K562 (cell line): ENCODE results near the gene ARFGAP3. TPM values are rescaled to one million over a fixed set of nuclear protein-coding genes. Genes with fewer than 3 reads are reported as not detected.

Experiments
- ATAC-seq: fragments of 200-7000 bp; cut with Tn5 transposase; 3 replicates; pipeline ENCODE4 v1.9.1; 2020; ENCODE audit warnings: moderate library complexity
- BruUV-seq: library from RNA; stranded (reverse); fragments of 400-500 nt; replicated peaks from 2 replicates; lab custom pipeline; 2021; lab: Mats Ljungman, UMichigan
- CTCF ChIA-PET: fragments of 300-600 bp; formaldehyde crosslinking; extraction: SDS; loops from one replicate; lab custom pipeline; 2021; ENCODE audit warnings: low intra/inter-chr PET ratio; lab: Yijun Ruan, JAX
- POLR2A ChIA-PET: fragments of 300-600, 350-650 bp; sonication (Branson Sonifier 250); formaldehyde crosslinking; extraction: SDS; loops from one replicate; lab custom pipeline; 2021; ENCODE audit warnings: antibody characterized with exemption, inconsistent platforms; lab: Yijun Ruan, JAX
- DNase-seq, 4 experiments: peaks; one replicate each; pipeline versions ENCODE4 v3.0.0 to v3.0.0-alpha.2; 2011 to 2018; ENCODE audit warnings: low spot score in 3 of 4, mixed read lengths in 3 of 4; ENCODE audit errors: extremely low read depth in 1 of 4
- FAIRE-seq: peaks from 2 replicates; lab custom pipeline; 2011; peaks lifted over from hg19 to GRCh38; lab: Jason Lieb, UNC
- H2AFZ ChIP-seq: 2 replicates; pipeline ENCODE4 v1.6.0; 2011; ENCODE audit warnings: low read depth, low read length, control low read depth, inconsistent platforms
- H3K27ac ChIP-seq: fragments of 200-600 bp; 3 replicates; pipeline ENCODE4 v1.8.0; 2011; ENCODE audit warnings: low read depth, mild to moderate bottlenecking, control low read depth, inconsistent platforms, low read length, moderate library complexity, mixed read lengths; ENCODE audit errors: extremely low read depth
- H3K27me3 ChIP-seq, 2 experiments: fragments of 300-600 bp in 1 of 2; 2 replicates in 1 of 2; 3 replicates in 1 of 2; pipeline versions ENCODE4 v1.6.0 to v1.8.0; 2011; ENCODE audit warnings: inconsistent platforms in 2 of 2, low read length in 2 of 2, mild to moderate bottlenecking in 1 of 2, mixed read lengths in 1 of 2, moderate library complexity in 1 of 2; ENCODE audit not compliant: control insufficient read depth in 2 of 2, insufficient read depth in 2 of 2
- H3K36me3 ChIP-seq: fragments of 300-600 bp; 3 replicates; pipeline ENCODE4 v1.8.0; 2011; ENCODE audit warnings: mild to moderate bottlenecking, low read length, inconsistent platforms; ENCODE audit not compliant: control insufficient read depth, insufficient read depth
- H3K4me1 ChIP-seq, 2 experiments: fragments of 200-600 bp in 1 of 2; replicated peaks in 1 of 2; 2 replicates in 1 of 2; 3 replicates in 1 of 2; pipeline versions ENCODE4 v1.5.1 to v1.8.0; 2011; ENCODE audit warnings: inconsistent platforms in 2 of 2, low read length in 2 of 2, mild to moderate bottlenecking in 1 of 2, mixed read lengths in 1 of 2, moderate library complexity in 1 of 2; ENCODE audit not compliant: control insufficient read depth in 2 of 2, insufficient read depth in 2 of 2
- H3K4me2 ChIP-seq: 2 replicates; pipeline ENCODE4 v1.6.1; 2011; ENCODE audit warnings: low read length, control low read depth, inconsistent platforms, mixed read lengths; ENCODE audit not compliant: insufficient read depth
- H3K4me3 ChIP-seq: fragments of 200-600 bp; sonication (generic), shearing (Covaris generic); 2 replicates; pipeline ENCODE4 v1.5.1; 2016; ENCODE audit warnings: control low read depth, inconsistent platforms
- H3K79me2 ChIP-seq: fragments of 200-600 bp; 3 replicates; pipeline ENCODE4 v1.8.0; 2011; ENCODE audit warnings: low read length, inconsistent platforms; ENCODE audit not compliant: control insufficient read depth, insufficient read depth
- H3K9ac ChIP-seq, 2 experiments: 2 replicates each; pipeline versions ENCODE4 v1.6.0 to v1.6.1; 2011; ENCODE audit warnings: low read depth in 2 of 2, low read length in 2 of 2, control low read depth in 1 of 2, inconsistent platforms in 1 of 2, mild to moderate bottlenecking in 1 of 2, mixed read lengths in 1 of 2; ENCODE audit not compliant: insufficient read depth in 1 of 2
- H3K9me1 ChIP-seq: one replicate; pipeline ENCODE4 v1.6.0; 2011; ENCODE audit warnings: inconsistent platforms, mild to moderate bottlenecking, low read length, moderate library complexity; ENCODE audit not compliant: control insufficient read depth, insufficient read depth
- H3K9me3 ChIP-seq: replicated peaks from 2 replicates; pipeline ENCODE4 v1.5.1; 2011; ENCODE audit warnings: low read depth, low read length, inconsistent platforms; ENCODE audit not compliant: control insufficient read depth, insufficient read depth
- H4K20me1 ChIP-seq: replicated peaks from 2 replicates; pipeline ENCODE4 v1.6.1; 2011; ENCODE audit warnings: low read length, inconsistent platforms, mixed read lengths; ENCODE audit not compliant: control insufficient read depth, insufficient read depth
- BHLHE40 ChIP-seq: IDR thresholded peaks from 2 replicates; pipeline ENCODE4 v1.6.1; 2011; ENCODE audit warnings: low read length, improper control_type of control experiment
- EHMT2 ChIP-seq: fragments of 450-650 bp; IDR thresholded peaks from 2 replicates; pipeline ENCODE4 v1.6.1; 2018; ENCODE audit warnings: antibody characterized with exemption
- FOXK1 ChIP-seq: sonication (generic); formaldehyde crosslinking; IDR thresholded peaks from 2 replicates; pipeline ENCODE4 v1.8.0; 2022; ENCODE audit warnings: missing genetic modification reagents, mild to moderate bottlenecking, borderline replicate concordance
- FOXK2 ChIP-seq, 2 experiments: fragments of 450-650 bp; IDR thresholded peaks in 1 of 2; conservative IDR thresholded peaks in 1 of 2; 2 replicates each; pipeline ENCODE4 v1.6.1; 2016; ENCODE audit warnings: low read depth in 2 of 2, mild to moderate bottlenecking in 1 of 2
- HMG20B ChIP-seq: fragments of 250-450 bp; sonication (Bioruptor Pico); IDR thresholded peaks from 2 replicates; pipeline ENCODE4 v1.5.0; 2021; ENCODE audit warnings: mild to moderate bottlenecking
- JUN ChIP-seq, 2 experiments: sonication (generic) in 1 of 2; formaldehyde crosslinking in 1 of 2; IDR thresholded peaks; 2 replicates each; pipeline versions ENCODE4 v1.6.1 to v1.8.0; 2012 to 2022; ENCODE audit warnings: borderline replicate concordance in 2 of 2, mild to moderate bottlenecking in 2 of 2, improper control_type of control experiment in 1 of 2, low read depth in 1 of 2, low read length in 1 of 2, missing genetic modification reagents in 1 of 2
- NCOA6 ChIP-seq: fragments of 450-650 bp; IDR thresholded peaks from 2 replicates; pipeline ENCODE4 v1.6.1; 2017; ENCODE audit warnings: mild to moderate bottlenecking
- PHB ChIP-seq: fragments of 250-450 bp; sonication (Bioruptor Pico); IDR thresholded peaks from 2 replicates; pipeline ENCODE4 v1.5.0; 2021
- SRSF1 ChIP-seq: fragments of 200-400 bp; formaldehyde crosslinking; IDR thresholded peaks from 2 replicates; pipeline ENCODE4 v1.6.1; 2017; ENCODE audit warnings: mild to moderate bottlenecking, low read depth, low read length, moderate library complexity
- TOE1 ChIP-seq, 2 experiments: fragments of 450-650 bp in 1 of 2; sonication (generic) in 1 of 2; formaldehyde crosslinking in 1 of 2; IDR thresholded peaks; 2 replicates each; pipeline versions ENCODE4 v1.7.1 to v1.8.0; 2016 to 2022; ENCODE audit warnings: borderline replicate concordance in 2 of 2, mild to moderate bottlenecking in 2 of 2, antibody characterized with exemption in 1 of 2, inconsistent platforms in 1 of 2, low read depth in 1 of 2, missing genetic modification reagents in 1 of 2, moderate library complexity in 1 of 2
- ZC3H4 ChIP-seq: sonication (generic); formaldehyde crosslinking; IDR thresholded peaks from 2 replicates; pipeline ENCODE4 v1.9.0; 2021; ENCODE audit warnings: missing genetic modification reagents, borderline replicate concordance
- ZNF277 ChIP-seq: fragments of 250-450 bp; sonication (Bioruptor Pico); IDR thresholded peaks from 2 replicates; pipeline ENCODE4 v1.8.0; 2022; ENCODE audit warnings: inconsistent platforms, mild to moderate bottlenecking, moderate library complexity, borderline replicate concordance
- WGBS: fragments of 100-300 bp; shearing (Covaris generic); methylation state at CpG from one replicate; pipeline ENCODE4 v1.1.6; 2016; ENCODE audit warnings: low coverage, mixed read lengths; ENCODE audit not compliant: insufficient coverage; ENCODE audit errors: missing lambda C conversion rate; 5-methylcytosine and 5-hydroxymethylcytosine counted together
- in situ Hi-C: fragments of 300-500 bp; cut with MboI; formaldehyde crosslinking; loops from 4 replicates; pipeline ENCODE4 v1.15.0; 2018; ENCODE audit warnings: inconsistent platforms, mixed read lengths
- intact Hi-C: fragments of 100-400 bp; cut with micrococcal nuclease; formaldehyde crosslinking; loops from 2 replicates; pipeline ENCODE4 v1.14.2; 2022
- polyA plus RNA-seq, 8 experiments: library from polyadenylated mRNA; depleted of rRNA in 4 of 8; stranded (reverse) in 5 of 8; unstranded in 3 of 8; fragments of >200 nt; fragmentation: Nextera tagmentation in 2 of 8; fragmentation: Illumina TruSeq in 1 of 8; extraction: Ambion mirVana in 2 of 8; extraction: Trizol in 1 of 8; gene quantifications; 2 replicates each; pipeline versions ENCODE4 v1.2.1 to v1.2.3, GENCODE V29; 2011 to 2014; ENCODE audit warnings: inconsistent platforms in 1 of 8, missing spikeins in 1 of 8
- total RNA-seq, 7 experiments: library from RNA; depleted of rRNA in 6 of 7; stranded (reverse); fragments of >200 nt in 6 of 7; fragmentation: Illumina TruSeq in 2 of 7; extraction: Trizol in 2 of 7; gene quantifications; 2 replicates each; pipeline versions ENCODE4 v1.2.1 to v1.2.3, GENCODE V29; 2011 to 2021; ENCODE audit warnings: low replicate concordance in 1 of 7

ARFGAP3 gene
- total and polyA plus RNA-seq, 9 of the 15 experiments (the other 6 are each of a cell fraction or from before 2014, with no cell fraction given), result 14.2 to 31.9 (median 22.7) TPM

GRCh38 chr22:42816336-42816735, 40.7 kb downstream of the ARFGAP3 start:
- no peak overlapping the region for H3K27ac ChIP-seq
- H3K9me1 ChIP-seq, result no peaks in the 10 kb centered on the region
- H3K9me3 ChIP-seq, result no peaks in the 10 kb centered on the region
- in situ Hi-C loops, result no loop called here
- ATAC-seq (no peak), DNase-seq (no peak), FAIRE-seq (no peak)
- ChIA-PET POLR2A (interaction anchor here (0.6 to 1.5 kb wide), 2 partner anchors 201 to 356 kb away, joined by 3 to 4 read pairs; partner anchors contain the start of gene POLDIP3), CTCF (no interaction called here)
- BruUV-seq, result no TSS peak
- no peaks in the 10 kb centered on the region for H3K79me2 ChIP-seq
- 85% methylated on average over 3 of the region's 3 CpGs for WGBS
- H3K36me3 ChIP-seq, result 0 out of 3 replicates have a peak, but pooled peaks cover under 1% of the 10 kb centered on the region
- H3K9ac ChIP-seq, result no peak overlapping the region
- TF ChIP-seq ZNF277 (CRISPR knock-in tag) (no peak), NCOA6 (no peak), PHB (CRISPR knock-in tag) (no peak), BHLHE40 (no peak), ZC3H4 (CRISPR knock-in tag) (no peak), HMG20B (no peak), FOXK2 (conservative IDR thresholded peaks at IDR 0.05 in 1 of 2, IDR thresholded peaks at IDR 0.05 in 1 of 2; ENCODE audit: low read depth in 2 of 2) (no peak), TOE1 (IDR thresholded peaks at IDR 0.05; ENCODE audit: borderline replicate concordance) (no peak), TOE1 (CRISPR knock-in tag; IDR thresholded peaks at IDR 0.05; ENCODE audit: borderline replicate concordance, low read depth) (no peak), SRSF1 (no peak), EHMT2 (no peak), FOXK1 (CRISPR knock-in tag) (no peak), JUN (IDR thresholded peaks at IDR 0.05; ENCODE audit: borderline replicate concordance, low read depth, low read length) (no peak), JUN (CRISPR knock-in tag; IDR thresholded peaks at IDR 0.05; ENCODE audit: borderline replicate concordance) (no peak)
- H3K4me1 ChIP-seq, result no peaks in the 10 kb centered on the region
- no peak overlapping the region for H2AFZ ChIP-seq
- H4K20me1 ChIP-seq, result no peaks in the 10 kb centered on the region
- H3K4me3 ChIP-seq, result no peak overlapping the region
- intact Hi-C loops, result no loop called here
- H3K27me3 ChIP-seq, result no peaks in the 10 kb centered on the region
- no peak overlapping the region for H3K4me2 ChIP-seq
